Non-pigmented ciliary epithelial cell (primary cell): ENCODE data around the gene SOHLH1.

Source experiments
- DNase-seq: peaks from one replicate; pipeline ENCODE4 v3.0.0-alpha.2; 2010; ENCODE audit warnings: low read depth

SOHLH1 gene

DNA sequence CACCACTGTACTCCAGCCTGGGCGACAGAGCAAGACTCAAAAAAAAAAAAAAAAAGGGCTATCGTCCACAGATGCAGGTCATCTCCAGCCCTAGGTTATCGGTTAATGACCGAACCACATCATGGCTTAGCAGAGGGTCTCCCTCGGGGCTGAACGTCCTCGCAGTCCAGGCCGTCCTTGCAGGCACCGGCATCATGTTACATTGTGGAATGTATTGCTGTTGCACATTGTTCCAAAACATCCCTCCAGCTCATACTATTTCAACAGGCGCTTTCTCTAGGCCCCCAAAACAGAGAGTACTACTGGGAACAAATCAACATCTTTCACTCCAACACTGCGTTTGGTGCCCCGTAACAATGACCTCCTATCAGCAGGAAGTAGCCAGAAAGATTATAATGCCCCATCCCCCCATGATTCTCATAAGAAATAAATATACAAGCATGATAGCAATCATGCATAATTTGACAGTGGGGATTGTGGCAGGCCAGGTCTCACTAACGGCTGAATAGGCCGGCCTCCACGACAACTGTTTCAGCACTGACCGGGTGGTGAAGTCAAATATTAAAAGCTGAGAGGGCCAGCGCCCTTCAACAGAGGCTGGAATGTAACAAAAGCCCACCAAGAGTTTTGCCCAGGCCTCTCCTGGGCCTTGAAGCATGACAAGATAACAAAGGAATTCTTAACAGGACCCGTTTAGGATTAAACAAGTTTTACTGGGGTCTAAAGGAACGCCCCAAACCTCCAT lies 37.3 kb downstream of the SOHLH1 start:
- no peak for DNase-seq

- DNase-seq = no peak
Measured at GRCh38 chr9:135660407-135660806, 38.9 kb downstream of the SOHLH1 start.

DNA sequence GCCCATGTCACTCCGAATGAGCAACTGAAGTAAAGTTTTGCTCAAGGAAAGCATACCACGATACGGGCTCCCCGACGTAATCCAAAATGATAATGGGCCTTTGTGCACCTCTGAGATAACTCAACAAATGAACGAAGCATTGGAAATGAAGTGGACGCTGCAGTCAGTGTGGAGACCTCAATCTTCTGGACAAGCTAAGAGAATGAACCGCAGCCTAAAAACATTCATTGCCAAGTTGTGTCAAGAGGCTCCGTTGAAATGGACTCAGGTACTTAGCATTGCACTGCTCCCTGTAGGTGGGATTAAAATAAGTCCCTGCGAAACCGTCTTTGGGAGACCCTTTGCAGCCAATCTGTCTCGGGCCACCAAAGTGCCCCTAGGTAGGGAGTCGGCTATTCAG lies 40.0 kb downstream of the SOHLH1 start:
- no peak for DNase-seq

DNA sequence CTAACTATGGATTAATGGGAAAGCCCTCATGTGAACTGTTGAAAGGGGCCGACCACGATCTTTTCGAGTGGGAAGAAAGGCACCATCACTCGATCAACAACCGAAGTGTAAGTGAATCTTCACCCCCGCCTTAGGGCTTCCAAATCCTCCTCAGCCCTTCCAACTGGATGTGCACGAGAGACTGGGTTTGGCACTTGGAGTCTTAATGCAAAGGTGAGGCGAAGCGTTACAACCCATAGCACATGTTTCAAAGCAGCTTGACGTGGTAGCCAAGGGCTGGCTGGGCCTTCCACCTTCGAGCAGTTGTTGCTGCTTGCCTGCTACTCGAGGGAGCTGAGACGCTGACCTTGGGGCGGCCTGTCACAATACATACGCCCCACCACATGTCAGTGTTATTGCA lies 41.9 kb downstream of the SOHLH1 start:
- no peak for DNase-seq

DNA sequence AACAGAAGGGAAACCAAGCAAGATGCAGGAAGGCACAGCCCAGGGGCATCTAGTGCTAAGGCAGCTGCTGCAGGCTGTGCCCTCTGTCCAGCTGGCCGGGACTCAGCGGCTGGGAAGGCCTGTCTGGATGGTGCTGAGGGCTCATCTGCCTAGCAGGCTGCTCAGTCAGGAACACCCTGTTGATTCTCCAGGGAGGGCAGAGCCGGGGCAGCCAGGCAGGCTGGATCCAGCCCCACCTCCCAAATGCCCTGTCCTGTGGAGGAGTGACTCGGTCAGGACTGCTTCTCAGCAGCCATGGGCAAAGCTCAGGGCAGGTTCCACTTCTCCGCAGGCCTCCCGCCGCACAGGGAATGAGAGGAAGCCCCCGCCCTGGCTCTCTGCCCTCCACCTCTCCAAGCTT lies 44.0 kb downstream of the SOHLH1 start:
- no peak for DNase-seq

GRCh38 chr9:135650408-135650807 lies 48.9 kb downstream of the SOHLH1 start:
- no peak for DNase-seq

- DNase-seq = no peak
Measured at GRCh38 chr9:135649508-135649907, 49.8 kb downstream of the SOHLH1 start.

DNA sequence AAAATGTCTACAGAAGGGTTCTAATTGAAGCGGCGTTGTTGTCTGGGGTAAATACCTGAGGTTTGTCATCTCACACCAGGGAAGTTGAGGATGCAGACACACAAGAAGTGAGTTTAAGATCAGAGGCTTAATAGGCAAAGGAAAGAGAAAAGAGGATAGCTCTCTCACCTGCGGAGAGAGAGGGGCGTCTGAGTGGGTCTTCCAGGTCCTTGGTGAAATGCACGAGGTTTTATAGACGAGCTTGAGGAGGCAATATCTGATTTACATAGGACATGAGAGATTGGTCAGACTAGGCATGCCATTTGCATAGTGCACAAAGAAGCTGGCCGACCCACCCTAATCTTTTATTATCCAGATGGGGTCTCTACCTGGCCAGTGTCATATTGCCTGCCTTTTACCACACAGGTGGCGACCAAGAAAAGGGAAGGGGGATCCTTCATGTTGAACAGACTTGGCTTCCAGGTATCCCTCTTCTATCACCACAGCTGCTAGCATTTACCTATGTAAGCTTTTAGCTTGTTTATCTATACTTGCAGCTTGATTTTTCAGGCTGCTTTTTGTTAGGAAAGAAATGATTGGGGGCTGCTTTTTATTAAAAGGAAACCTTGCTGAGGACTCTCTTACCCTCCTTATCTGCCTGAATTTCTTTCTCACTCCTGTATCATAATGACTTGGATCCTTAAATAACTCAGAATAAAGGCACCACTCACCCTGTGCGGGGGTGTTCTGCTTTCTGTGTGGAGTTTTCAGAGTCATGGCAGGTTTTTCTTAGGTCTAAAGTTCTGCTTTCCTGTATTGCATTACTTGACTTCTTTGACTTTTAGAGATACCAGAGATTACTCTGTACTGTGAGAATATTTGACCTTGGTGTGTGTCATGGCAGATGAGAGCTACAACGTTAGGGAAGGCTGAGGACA lies 50.5 kb downstream of the SOHLH1 start:
- no peak for DNase-seq

DNA sequence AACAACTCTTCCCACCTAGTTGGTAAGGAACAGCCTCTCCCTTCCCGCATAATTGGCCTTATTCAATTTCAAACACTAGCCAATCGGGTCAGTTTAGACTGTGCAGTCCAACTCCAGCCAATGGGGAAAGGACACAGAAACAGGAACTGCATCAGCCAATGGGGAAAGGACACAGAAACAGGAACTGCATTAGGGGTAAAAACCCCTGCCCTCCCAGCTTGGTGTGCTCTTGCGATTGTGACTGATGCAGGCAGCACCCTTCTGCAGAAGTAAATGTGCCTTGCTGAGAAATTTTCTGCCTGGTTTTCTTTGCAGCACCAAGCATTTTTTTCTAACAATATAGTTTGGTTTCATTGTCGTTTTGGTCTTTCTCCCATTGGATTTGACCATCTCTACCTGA lies 51.4 kb downstream of the SOHLH1 start:
- DNase-seq = no peak

GRCh38 chr9:135644631-135645218 lies 54.6 kb downstream of the SOHLH1 start:
- no peak for DNase-seq
